ENCODE data around the gene PARVG.

DNA sequence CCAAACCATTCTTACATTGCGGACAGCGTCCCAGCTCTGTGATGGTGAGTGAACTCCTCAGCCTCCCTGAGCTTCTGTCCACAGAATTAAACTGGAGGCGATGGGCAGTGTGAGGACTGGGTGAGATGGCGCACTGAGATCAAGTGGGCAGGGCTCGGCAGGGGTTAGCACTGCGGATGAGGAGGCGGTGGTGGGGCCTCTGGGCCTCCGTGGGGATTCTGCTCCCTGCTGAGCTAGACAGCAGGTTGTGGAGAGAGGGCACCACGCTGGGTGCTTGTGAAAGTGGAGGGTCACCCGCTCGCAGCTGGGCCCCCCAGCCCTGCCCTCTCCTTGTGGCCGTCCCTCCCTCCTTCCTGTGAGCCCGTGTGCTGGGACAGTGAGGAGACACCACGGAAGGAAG, 25.6 kb upstream of the PARVG start:
- TF ChIP-seq CTCF (IDR thresholded peaks at IDR 0.05; ENCODE audit: insufficient read depth, low read length) (no peak), GABPA (IDR thresholded peaks at IDR 0.05; ENCODE audit: low read depth) (no peak)

Measured in HL-60 (cell line).